ENCODE measurements around the gene ACACB.

Gene ACACB

DNA sequence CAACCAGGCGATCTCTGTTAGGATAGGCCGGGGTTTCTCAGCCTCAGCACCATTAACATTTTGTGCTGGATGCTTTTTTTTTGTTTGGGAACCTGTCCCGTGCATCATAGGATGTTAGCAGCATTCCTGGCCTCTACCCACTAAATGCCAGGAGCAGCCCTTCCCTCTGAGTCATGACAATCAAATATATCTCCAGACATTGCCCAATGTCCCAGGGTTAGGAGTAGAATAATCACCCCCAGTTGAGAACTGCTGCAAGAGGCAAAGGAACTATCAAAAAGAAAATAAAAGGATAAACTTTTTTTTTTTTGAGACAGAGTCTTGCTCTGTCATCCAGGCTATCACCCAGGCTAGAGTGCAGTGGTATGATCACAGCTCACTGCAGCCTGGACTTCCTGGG, 76.0 kb downstream of the ACACB start:
- DNase-seq (ENCODE audit: low read depth, low spot score): no peak
- no peak overlapping the region for H3K27ac ChIP-seq
- H3K4me3 ChIP-seq: no peak overlapping the region
- no peak for TF ChIP-seq FOXP2 (optimal IDR thresholded peaks at IDR 0.05; ENCODE audit: control extremely low read depth, extremely low read length, insufficient read depth)
- no peak for TF ChIP-seq POLR2AphosphoS5 (IDR thresholded peaks at IDR 0.05; ENCODE audit: borderline replicate concordance, low read depth, low read length)
- no peak for TF ChIP-seq EZH2 (IDR thresholded peaks at IDR 0.05)
- no peaks in the 10 kb centered on the region for H3K9me3 ChIP-seq (ENCODE audit: low read depth, low read length)
- H3K36me3 ChIP-seq (ENCODE audit: insufficient read depth, low read length): peaks cover 56% of the 10 kb centered on the region
- H3K9ac ChIP-seq (ENCODE audit: insufficient read length): no peak overlapping the region

DNA sequence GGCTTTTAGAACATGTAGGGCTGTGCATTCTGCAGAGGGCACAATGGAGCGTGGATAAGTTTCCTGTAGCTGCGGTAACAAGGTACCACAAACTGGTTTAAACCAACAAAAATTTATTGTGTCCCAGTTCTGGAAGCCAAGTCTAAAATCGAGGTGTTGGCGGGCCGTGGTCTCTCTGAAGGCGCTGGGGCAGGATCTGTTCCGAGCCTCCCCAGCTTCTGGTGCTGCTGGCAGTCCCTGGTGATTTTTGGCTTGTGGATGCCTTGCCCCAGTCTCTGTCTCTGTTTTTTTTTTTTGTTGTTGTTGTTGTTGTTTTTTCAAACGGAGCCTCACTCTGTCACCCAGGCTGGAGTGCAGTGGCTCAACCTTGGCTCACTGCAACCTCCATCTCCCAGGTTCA, 77.5 kb downstream of the ACACB start:
- H3K36me3 ChIP-seq (ENCODE audit: insufficient read depth, low read length): peaks cover 50% of the 10 kb centered on the region
- DNase-seq (ENCODE audit: low read depth, low spot score): no peak
- TF ChIP-seq FOXP2 (optimal IDR thresholded peaks at IDR 0.05; ENCODE audit: control extremely low read depth, extremely low read length, insufficient read depth) (no peak), POLR2AphosphoS5 (IDR thresholded peaks at IDR 0.05; ENCODE audit: borderline replicate concordance, low read depth, low read length) (no peak), EZH2 (IDR thresholded peaks at IDR 0.05) (no peak)
- no peaks in the 10 kb centered on the region for H3K9me3 ChIP-seq (ENCODE audit: low read depth, low read length)
- H3K9ac ChIP-seq (ENCODE audit: insufficient read length): no peak overlapping the region
- H3K4me3 ChIP-seq: no peak overlapping the region
- H3K27ac ChIP-seq: no peak overlapping the region

DNA sequence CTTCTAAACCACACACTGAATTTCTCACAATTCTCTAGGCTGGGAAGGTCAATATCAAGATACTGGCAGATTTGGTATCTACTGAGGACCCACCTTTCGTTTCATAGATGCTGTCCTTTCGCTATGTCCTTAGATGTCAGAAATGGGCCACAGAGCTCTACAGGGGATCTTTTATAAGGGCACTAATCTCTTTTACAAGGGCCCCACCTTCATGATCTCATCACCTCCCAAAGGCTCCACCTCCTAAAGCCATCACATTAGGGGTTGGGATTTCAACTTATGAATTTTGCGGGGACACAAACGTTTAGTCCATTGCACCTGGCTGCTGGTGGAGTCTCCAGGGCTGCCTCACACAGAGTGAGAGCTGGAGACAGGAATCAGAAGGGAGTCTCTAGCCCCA, 79.9 kb downstream of the ACACB start:
- Histone ChIP-seq H3K9ac (ENCODE audit: insufficient read length) (no peak overlapping the region), H3K27ac (no peak overlapping the region), H3K4me3 (no peak overlapping the region), H3K9me3 (ENCODE audit: low read depth, low read length) (no peaks in the 10 kb centered on the region), H3K36me3 (ENCODE audit: insufficient read depth, low read length) (peaks cover 49% of the 10 kb centered on the region)
- TF ChIP-seq FOXP2 (optimal IDR thresholded peaks at IDR 0.05; ENCODE audit: control extremely low read depth, extremely low read length, insufficient read depth) (no peak), POLR2AphosphoS5 (IDR thresholded peaks at IDR 0.05; ENCODE audit: borderline replicate concordance, low read depth, low read length) (no peak)
- DNase-seq (ENCODE audit: low read depth, low spot score): no peak

DNA sequence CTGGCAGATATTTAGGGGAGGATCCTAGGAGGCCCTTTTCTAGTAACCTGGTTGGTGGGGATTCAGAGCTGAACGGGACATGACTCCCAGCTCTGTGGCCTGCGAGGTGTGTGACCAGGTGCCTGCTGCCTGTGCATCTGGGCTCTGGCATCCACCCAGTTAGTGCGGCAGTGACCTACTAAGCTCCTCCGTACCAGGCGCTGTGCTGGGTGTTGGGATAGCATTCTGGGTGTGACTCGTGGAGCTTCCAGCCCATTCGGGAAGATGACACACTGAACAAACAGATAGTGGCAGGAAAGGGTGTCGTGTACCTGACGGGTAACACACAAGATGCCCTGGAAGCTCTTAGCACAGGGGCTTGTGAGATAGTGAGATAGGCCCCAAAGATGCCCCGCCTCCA, 80.9 kb downstream of the ACACB start:
- Histone ChIP-seq H3K36me3 (ENCODE audit: insufficient read depth, low read length) (peaks cover 48% of the 10 kb centered on the region), H3K9me3 (ENCODE audit: low read depth, low read length) (no peaks in the 10 kb centered on the region), H3K9ac (ENCODE audit: insufficient read length) (no peak overlapping the region), H3K27ac (no peak overlapping the region), H3K4me3 (no peak overlapping the region)
- no peak for DNase-seq (ENCODE audit: low read depth, low spot score)
- TF ChIP-seq EZH2 (IDR thresholded peaks at IDR 0.05) (no peak), FOXP2 (optimal IDR thresholded peaks at IDR 0.05; ENCODE audit: control extremely low read depth, extremely low read length, insufficient read depth) (no peak)

DNA sequence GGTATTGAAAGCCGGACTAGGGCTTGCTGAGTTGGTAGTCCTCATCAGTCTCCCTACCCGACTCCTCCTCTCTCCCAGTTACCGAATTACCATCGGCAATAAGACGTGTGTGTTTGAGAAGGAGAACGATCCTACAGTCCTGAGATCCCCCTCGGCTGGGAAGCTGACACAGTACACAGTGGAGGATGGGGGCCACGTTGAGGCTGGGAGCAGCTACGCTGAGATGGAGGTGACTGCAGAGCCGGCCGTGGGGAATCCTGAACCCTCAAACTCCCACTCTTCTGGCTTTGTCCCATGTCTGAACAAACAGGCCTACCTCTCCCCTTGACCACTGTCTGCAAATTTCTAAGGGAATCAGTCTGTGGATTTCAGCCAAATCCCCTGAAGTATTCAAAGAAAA, 82.9 kb downstream of the ACACB start:
- H3K9ac ChIP-seq (ENCODE audit: insufficient read length): no peak overlapping the region
- H3K27ac ChIP-seq: no peak overlapping the region
- no peak for TF ChIP-seq FOXP2 (optimal IDR thresholded peaks at IDR 0.05; ENCODE audit: control extremely low read depth, extremely low read length, insufficient read depth)
- peaks cover 47% of the 10 kb centered on the region for H3K36me3 ChIP-seq (ENCODE audit: insufficient read depth, low read length)
- no peak overlapping the region for H3K4me3 ChIP-seq
- no peaks in the 10 kb centered on the region for H3K9me3 ChIP-seq (ENCODE audit: low read depth, low read length)
- no peak for DNase-seq (ENCODE audit: low read depth, low spot score)

DNA sequence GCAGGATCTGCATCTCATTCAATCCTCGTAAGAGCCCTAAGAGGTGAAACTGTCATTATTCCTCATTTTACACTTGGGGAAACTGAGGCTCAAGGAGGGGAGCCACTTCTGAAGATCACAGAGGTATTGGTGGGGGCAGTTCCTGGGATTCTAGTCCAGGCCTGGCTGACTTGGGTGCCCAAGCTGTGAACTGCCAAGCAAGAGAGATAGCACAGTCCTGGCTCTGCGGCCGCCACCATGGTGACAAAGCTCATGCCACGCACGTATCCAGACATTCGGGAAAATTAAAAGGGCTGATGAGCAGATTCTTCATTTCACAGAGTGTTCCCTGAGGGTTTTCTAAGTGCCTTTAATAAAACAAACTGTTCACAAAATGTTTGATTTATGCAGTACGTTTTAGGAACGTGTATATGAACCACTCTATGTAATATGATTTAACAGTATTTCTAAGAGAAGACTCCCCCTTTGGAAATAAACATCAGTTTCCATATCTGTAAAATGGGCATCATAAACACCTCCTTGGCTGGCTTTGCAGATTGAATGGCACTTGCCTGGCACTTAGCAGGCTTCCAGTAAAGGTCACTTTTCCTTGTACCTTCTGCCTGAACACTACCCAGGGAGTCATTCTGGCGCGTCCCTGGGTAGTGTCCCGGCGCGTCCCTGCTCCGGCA, 84.6 kb downstream of the ACACB start:
- H3K36me3 ChIP-seq (ENCODE audit: insufficient read depth, low read length): peaks cover 32% of the 10 kb centered on the region; the same call in 1 of the 2 replicates
- no peaks in the 10 kb centered on the region for H3K9me3 ChIP-seq (ENCODE audit: low read depth, low read length)
- H3K27ac ChIP-seq: no peak overlapping the region
- H3K9ac ChIP-seq (ENCODE audit: insufficient read length): no peak overlapping the region
- H3K4me3 ChIP-seq: no peak overlapping the region
- TF ChIP-seq FOXP2 (optimal IDR thresholded peaks at IDR 0.05; ENCODE audit: control extremely low read depth, extremely low read length, insufficient read depth) (no peak), EZH2 (IDR thresholded peaks at IDR 0.05) (no peak), POLR2AphosphoS5 (IDR thresholded peaks at IDR 0.05; ENCODE audit: borderline replicate concordance, low read depth, low read length) (no peak)
- DNase-seq (ENCODE audit: low read depth, low spot score): no peak

DNA sequence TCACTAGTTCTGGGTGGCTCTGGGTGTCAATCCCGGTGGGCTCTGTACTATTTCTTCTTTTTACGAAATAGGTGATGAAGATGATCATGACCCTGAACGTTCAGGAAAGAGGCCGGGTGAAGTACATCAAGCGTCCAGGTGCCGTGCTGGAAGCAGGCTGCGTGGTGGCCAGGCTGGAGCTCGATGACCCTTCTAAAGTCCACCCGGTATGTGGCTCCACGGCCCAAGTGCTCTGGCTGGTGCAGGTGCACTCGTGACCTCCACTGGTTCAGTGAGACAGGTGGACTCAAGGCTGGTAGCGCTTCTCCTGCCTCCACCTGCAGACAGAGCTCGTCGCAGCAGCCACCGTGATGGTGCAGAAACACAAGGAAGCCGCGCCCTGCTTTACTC, 85.1 kb downstream of the ACACB start:
- DNase-seq (ENCODE audit: low read depth, low spot score): no peak
- Histone ChIP-seq H3K9ac (ENCODE audit: insufficient read length) (no peak overlapping the region), H3K27ac (no peak overlapping the region), H3K36me3 (ENCODE audit: insufficient read depth, low read length) (peaks cover 27% of the 10 kb centered on the region; the same call in 1 of the 2 replicates), H3K4me3 (no peak overlapping the region), H3K9me3 (ENCODE audit: low read depth, low read length) (no peaks in the 10 kb centered on the region)
- TF ChIP-seq FOXP2 (optimal IDR thresholded peaks at IDR 0.05; ENCODE audit: control extremely low read depth, extremely low read length, insufficient read depth) (no peak), EZH2 (IDR thresholded peaks at IDR 0.05) (no peak)

DNA sequence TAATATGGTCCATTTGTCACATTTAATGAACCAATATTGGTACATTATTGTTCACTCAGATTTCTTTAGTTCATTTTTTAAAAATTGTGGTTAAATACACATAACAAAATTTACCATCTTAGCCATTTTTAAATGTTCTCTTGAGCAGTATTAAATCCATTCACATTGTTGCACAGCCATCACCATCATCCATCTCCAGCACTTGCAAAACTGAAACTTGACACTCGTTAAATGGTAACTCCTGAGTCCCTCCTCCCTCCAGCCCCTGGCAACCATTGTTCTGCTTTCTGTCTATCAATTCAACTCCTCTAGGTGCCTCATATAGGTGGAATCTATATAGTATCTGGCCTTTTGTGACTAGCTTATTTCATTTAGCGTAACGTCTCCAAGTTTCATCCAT, 86.4 kb downstream of the ACACB start:
- Histone ChIP-seq H3K9ac (ENCODE audit: insufficient read length) (no peak overlapping the region), H3K9me3 (ENCODE audit: low read depth, low read length) (no peaks in the 10 kb centered on the region), H3K4me3 (no peak overlapping the region), H3K27ac (no peak overlapping the region), H3K36me3 (ENCODE audit: insufficient read depth, low read length) (peaks cover 26% of the 10 kb centered on the region)
- TF ChIP-seq EZH2 (IDR thresholded peaks at IDR 0.05) (no peak), POLR2AphosphoS5 (IDR thresholded peaks at IDR 0.05; ENCODE audit: borderline replicate concordance, low read depth, low read length) (no peak), FOXP2 (optimal IDR thresholded peaks at IDR 0.05; ENCODE audit: control extremely low read depth, extremely low read length, insufficient read depth) (no peak)
- DNase-seq (ENCODE audit: low read depth, low spot score): no peak

DNA sequence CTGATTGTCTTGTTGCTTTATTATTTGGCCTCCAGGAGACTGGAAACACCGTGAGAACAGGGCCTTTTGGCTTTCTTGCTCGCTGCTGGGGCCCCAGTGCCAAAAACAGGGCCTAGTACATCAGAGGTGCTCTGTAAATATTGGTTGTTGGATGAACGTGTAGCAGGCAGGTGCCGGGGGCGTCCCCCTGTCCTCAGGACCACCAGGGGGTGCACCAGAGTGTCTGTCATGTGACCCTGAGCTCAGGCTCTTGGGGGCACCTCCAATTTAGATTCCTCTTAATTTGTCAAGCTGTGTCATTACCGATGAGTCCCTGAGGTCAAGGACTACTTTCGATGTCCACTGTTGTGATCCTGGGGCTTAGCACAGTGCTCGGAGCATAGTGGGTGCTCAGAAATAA, 87.1 kb downstream of the ACACB start:
- DNase-seq (ENCODE audit: low read depth, low spot score): no peak
- TF ChIP-seq EZH2 (IDR thresholded peaks at IDR 0.05) (no peak), POLR2AphosphoS5 (IDR thresholded peaks at IDR 0.05; ENCODE audit: borderline replicate concordance, low read depth, low read length) (no peak), FOXP2 (optimal IDR thresholded peaks at IDR 0.05; ENCODE audit: control extremely low read depth, extremely low read length, insufficient read depth) (no peak)

More for the DNA sequence above, 87.1 kb downstream of the ACACB start:
- H3K4me3 ChIP-seq: no peak overlapping the region
- H3K9me3 ChIP-seq (ENCODE audit: low read depth, low read length): no peaks in the 10 kb centered on the region
- H3K36me3 ChIP-seq (ENCODE audit: insufficient read depth, low read length): peaks cover 32% of the 10 kb centered on the region
- H3K27ac ChIP-seq: no peak overlapping the region
- H3K9ac ChIP-seq (ENCODE audit: insufficient read length): no peak overlapping the region
